Ascending aorta (tissue), 2 donors: ENCODE data around the gene LCN10. TPM values are rescaled to one million over a fixed set of nuclear protein-coding genes. Genes with fewer than 3 reads are reported as not detected.

Experiments used
- DNase-seq, 2 donors: peaks; one replicate each; pipeline ENCODE4 v3.0.0-alpha.2; 2019; ENCODE audit warnings: low spot score in 2 of 2
- H3K27ac ChIP-seq, 2 donors: fragments of 200-600 bp; sonication (generic); one replicate each; pipeline ENCODE4 v1.5.1; 2016 to 2017; ENCODE audit warnings: mild to moderate bottlenecking in 1 of 2
- H3K27me3 ChIP-seq: fragments of 200-600 bp; sonication (generic); one replicate; pipeline ENCODE4 v1.5.1; 2017
- H3K36me3 ChIP-seq, 2 donors: fragments of 200-600 bp; sonication (generic); one replicate each; pipeline ENCODE4 v1.5.1; 2016
- H3K4me1 ChIP-seq, 2 donors: fragments of 200-600 bp; sonication (generic); one replicate each; pipeline ENCODE4 v1.5.1; 2016 to 2017; ENCODE audit warnings: mild to moderate bottlenecking in 1 of 2
- H3K4me3 ChIP-seq, 2 donors: fragments of 200-600 bp; sonication (generic); one replicate each; pipeline ENCODE4 v1.5.1; 2016 to 2017; ENCODE audit warnings: mild to moderate bottlenecking in 1 of 2
- H3K9me3 ChIP-seq, 2 donors: fragments of 200-600 bp; sonication (generic); one replicate each; pipeline ENCODE4 v1.5.1; 2016
- intact Hi-C: fragments of 100-400 bp; cut with DNase I; formaldehyde crosslinking; loops from one replicate; pipeline ENCODE4 v1.15.1; 2023
- total RNA-seq: library from RNA; depleted of rRNA; stranded (reverse); fragments of >200 nt; gene quantifications from one replicate; pipeline ENCODE4 v1.1.0, GENCODE V29; 2016
- TF ChIP-seq, protein P1 (sequence below), 3 experiments: fragments of 200-600 bp in 2 of 3; fragments of 450-650 bp in 1 of 3; sonication (generic) in 2 of 3; IDR thresholded peaks; one replicate each; pipeline ENCODE4 v1.5.1; 2016 to 2019; ENCODE audit warnings: antibody characterized with exemption in 3 of 3, mild to moderate bottlenecking in 1 of 3, moderate library complexity in 1 of 3

The LCN10 gene
- total RNA-seq, 1 donor from 2014 or later, result 28.5 TPM

DNA sequence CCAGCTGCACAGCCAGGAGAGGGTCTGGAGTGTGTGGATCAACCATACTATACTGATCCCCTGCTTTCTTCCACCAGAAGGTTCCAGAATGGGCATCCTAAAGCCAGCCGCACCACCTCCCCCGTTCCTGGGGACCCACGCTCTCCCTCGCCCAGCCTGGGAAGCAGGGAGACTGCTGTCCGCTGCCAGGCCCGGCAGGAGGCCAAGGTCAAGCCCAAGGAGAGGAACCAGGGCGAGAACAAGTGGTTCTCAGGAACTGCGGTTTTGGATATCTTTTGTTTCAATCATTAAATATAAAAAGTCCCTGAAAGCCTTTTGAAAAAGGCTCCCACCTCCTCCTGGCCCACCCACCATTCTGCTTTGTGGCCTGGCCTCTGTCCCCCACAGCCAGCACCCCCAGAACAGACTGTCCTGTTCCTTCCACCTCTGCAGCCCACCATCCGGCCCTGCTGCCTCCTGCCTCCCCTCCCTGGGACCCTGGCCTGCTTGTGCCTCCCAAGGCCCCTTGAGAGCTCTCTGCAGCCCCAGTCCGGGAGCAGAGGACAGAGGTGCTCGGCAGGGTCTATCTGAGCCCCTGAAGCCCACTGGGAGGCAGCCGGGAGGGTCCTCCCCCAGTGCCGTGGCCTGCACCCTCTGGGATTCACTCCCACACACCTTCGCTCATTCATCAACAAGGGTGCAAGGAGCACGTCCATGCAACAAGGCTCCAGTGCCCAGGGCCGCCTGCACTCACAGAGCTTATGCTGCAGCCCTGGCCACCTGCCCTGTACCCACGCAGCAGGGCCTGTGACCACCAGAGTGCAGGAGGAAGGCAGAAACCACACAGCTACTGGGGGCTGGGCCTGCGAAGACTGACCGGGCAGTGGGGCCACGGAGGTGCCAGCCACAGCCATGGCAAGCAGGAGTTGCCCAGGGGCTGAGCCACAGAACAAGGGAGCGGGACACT, 6.2 kb upstream of the LCN10 start:
- no peak for DNase-seq

DNA sequence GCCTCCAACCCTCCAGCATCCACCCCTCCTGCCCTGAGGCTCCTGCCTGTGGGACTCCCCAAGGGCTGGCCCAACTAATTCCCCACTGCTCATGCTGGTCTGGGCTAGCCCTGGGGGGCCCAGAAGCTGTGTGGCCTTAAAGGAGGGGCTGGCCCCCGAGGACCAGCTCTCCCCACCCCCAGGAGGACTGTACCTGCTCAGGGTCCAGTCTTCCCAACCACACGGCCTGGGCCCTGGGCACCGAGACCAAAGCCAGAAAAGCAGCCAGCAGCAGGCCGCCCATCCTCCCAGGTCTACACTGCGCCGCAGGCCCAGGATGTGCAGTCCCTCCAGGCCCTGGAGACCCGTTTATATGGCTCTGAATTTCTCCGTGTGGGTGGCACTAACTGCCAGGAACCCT, 5.5 kb upstream of the LCN10 start, which contains the start of gene LCN6:
TSS of gene LCN6 (minus strand) at position 325 of the 400 bp plus-strand sequence. CDS start at position 283, 42 bp downstream.
- intact Hi-C loops, result no loop called here
- Histone ChIP-seq H3K27me3 (no peaks in the 10 kb centered on the region), H3K27ac (no peak within 1 kb of the TSS), H3K9me3 (no peaks in the 10 kb centered on the region), H3K36me3 (no peaks in the 10 kb centered on the region), H3K4me1 (no peaks in the 10 kb centered on the region), H3K4me3 (no peak within 1 kb of the TSS)
- TF ChIP-seq, protein P1, sequence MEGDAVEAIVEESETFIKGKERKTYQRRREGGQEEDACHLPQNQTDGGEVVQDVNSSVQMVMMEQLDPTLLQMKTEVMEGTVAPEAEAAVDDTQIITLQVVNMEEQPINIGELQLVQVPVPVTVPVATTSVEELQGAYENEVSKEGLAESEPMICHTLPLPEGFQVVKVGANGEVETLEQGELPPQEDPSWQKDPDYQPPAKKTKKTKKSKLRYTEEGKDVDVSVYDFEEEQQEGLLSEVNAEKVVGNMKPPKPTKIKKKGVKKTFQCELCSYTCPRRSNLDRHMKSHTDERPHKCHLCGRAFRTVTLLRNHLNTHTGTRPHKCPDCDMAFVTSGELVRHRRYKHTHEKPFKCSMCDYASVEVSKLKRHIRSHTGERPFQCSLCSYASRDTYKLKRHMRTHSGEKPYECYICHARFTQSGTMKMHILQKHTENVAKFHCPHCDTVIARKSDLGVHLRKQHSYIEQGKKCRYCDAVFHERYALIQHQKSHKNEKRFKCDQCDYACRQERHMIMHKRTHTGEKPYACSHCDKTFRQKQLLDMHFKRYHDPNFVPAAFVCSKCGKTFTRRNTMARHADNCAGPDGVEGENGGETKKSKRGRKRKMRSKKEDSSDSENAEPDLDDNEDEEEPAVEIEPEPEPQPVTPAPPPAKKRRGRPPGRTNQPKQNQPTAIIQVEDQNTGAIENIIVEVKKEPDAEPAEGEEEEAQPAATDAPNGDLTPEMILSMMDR (IDR thresholded peaks at IDR 0.05), result no peak
- no peak for DNase-seq

More for the DNA sequence above, 6.2 kb upstream of the LCN10 start:
- H3K27ac ChIP-seq, result no peak overlapping the region
- H3K27me3 ChIP-seq, result no peaks in the 10 kb centered on the region
- H3K9me3 ChIP-seq, result no peaks in the 10 kb centered on the region
- H3K36me3 ChIP-seq, result no peaks in the 10 kb centered on the region
- intact Hi-C loops, result no loop called here
- no peak overlapping the region for H3K4me3 ChIP-seq
- no peaks in the 10 kb centered on the region for H3K4me1 ChIP-seq
- TF ChIP-seq, protein P1 (IDR thresholded peaks at IDR 0.05), result no peak

DNA sequence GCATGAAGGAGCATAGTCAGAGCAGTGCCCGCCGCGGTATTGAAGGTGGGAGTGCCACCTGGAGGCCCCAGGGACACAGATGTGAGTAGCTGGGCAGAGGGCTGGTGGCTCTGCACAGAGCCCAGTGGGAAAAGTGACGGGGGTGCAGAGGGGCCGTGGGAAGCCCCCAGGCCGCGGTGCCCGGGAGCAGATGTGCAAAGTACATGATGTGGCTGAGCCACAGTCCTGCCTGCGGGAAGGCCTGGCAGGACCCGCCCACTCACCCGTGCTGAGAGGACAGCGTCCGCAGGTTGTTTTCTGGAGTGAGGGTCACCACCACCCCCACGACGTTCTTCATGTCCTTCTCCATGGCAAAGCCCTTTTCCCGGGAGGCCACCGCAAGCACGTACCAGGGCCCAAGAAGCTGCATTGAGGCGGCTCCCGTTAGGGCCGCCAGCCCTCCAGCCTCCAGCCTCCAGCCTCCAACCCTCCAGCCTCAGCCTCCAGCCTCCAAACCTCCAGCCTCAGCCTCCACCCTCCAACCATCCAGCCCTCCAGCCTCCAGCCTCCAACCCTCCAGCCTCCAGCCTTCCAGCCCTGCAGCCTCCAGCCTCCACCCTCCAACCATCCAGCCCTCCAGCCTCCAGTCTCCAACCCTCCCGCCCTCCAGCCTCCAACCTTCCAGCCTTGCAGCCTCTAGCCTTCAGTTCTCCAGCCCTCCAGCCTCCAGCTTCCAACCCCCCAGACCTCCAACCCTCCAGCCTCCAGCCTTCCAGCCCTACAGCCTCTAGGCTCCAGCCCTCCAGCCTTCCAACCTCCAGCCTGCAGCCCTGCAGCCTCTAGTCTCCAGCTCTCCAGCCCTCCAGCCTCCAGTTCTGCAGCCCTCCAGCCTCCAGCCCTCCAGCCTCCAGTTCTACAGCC, 4.7 kb upstream of the LCN10 start:
- Histone ChIP-seq H3K36me3 (no peaks in the 10 kb centered on the region), H3K4me1 (no peaks in the 10 kb centered on the region), H3K4me3 (no peak overlapping the region), H3K27me3 (peaks cover 5% of the 10 kb centered on the region), H3K27ac (no peak overlapping the region), H3K9me3 (no peaks in the 10 kb centered on the region)
- TF ChIP-seq, protein P1 (IDR thresholded peaks at IDR 0.05), result no peak
- intact Hi-C loops, result no loop called here
- no peak for DNase-seq

DNA sequence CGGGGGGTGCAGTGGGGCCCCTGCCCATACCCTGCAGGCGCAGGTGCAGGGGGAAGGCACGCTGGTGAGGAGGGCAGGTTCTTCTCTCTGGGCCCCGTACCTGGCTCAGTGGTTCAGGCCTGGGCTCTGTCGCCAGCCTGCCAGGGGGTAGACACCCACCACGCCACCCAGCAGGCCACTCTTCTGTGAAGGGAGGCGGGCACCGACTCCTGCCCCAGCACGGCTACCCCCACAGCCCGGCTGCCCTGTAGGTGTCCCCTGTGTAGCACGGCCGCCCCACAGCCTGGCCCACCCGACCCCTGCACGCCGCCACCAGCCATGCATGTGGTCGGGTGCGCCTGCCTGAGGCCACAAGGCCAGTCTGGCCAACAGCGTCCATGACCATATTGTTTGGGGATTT, 3.9 kb upstream of the LCN10 start:
- H3K36me3 ChIP-seq, result no peaks in the 10 kb centered on the region
- peaks cover 10% of the 10 kb centered on the region for H3K27me3 ChIP-seq
- no peaks in the 10 kb centered on the region for H3K4me1 ChIP-seq
- H3K4me3 ChIP-seq, result no peak overlapping the region
- no peak overlapping the region for H3K27ac ChIP-seq
- intact Hi-C loops, result no loop called here
- no peak for DNase-seq
- TF ChIP-seq, protein P1 (IDR thresholded peaks at IDR 0.05), result no peak
- H3K9me3 ChIP-seq, result no peaks in the 10 kb centered on the region

DNA sequence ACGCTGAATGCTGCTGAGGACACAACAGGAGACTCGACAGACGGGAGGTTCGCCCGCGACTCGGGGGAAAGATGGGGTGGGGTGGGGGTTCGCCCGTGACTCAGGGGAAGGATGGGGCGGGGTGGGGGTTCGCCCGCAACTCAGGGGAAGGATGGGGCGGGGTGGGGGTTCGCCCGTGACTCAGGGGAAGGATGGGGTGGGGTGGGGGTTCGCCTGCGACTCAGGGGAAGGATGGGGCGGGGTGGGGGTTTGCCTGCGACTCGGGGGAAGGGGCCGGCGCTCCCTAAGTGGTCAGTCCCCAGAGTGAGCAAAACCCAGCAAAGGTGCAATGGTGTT, 3.4 kb upstream of the LCN10 start:
- H3K27ac ChIP-seq, result no peak overlapping the region
- intact Hi-C loops, result no loop called here
- no peak for DNase-seq
- peaks cover 10% of the 10 kb centered on the region for H3K27me3 ChIP-seq
- H3K4me3 ChIP-seq, result no peak overlapping the region
- H3K9me3 ChIP-seq, result no peaks in the 10 kb centered on the region
- no peaks in the 10 kb centered on the region for H3K36me3 ChIP-seq
- TF ChIP-seq, protein P1 (IDR thresholded peaks at IDR 0.05), result no peak
- no peaks in the 10 kb centered on the region for H3K4me1 ChIP-seq
